Stomach (tissue), 4 donors: ENCODE data around the gene LCA5.

Experiments used
- CTCF ChIP-seq, 7 experiments: fragments of 450-650 bp in 4 of 7; fragments of 200-600 bp in 3 of 7; sonication (generic) in 3 of 7; IDR thresholded peaks; one replicate each; pipeline ENCODE4 v1.5.1; 2016 to 2019; ENCODE audit warnings: antibody characterized with exemption in 7 of 7, control low read depth in 2 of 7, mild to moderate bottlenecking in 1 of 7
- EP300 ChIP-seq: sonication (generic); formaldehyde crosslinking; IDR thresholded peaks from one replicate; pipeline ENCODE4 v1.6.1; 2017; ENCODE audit warnings: antibody characterized with exemption

- TF ChIP-seq EP300 (no peak), CTCF (IDR thresholded peaks at IDR 0.05) (no peak)
These were observed 69.1 kb downstream of the LCA5 start for GRCh38 chr6:79468116-79468515.
